Panc1 (cell line): ENCODE measurements around the gene PSG6.
"Not testable (repeated sequence)": the region's sequence is repeated elsewhere in the genome, so short reads cannot be mapped to it uniquely, and the experiment has no call there.

Source experiments
- CTCF ChIP-seq: fragments of 450-650 bp; IDR thresholded peaks from 2 replicates; pipeline ENCODE4 v1.5.1; 2017; ENCODE audit warnings: mild to moderate bottlenecking
- POLR2AphosphoS5 ChIP-seq: IDR thresholded peaks from 2 replicates; pipeline ENCODE4 v1.6.1; 2012; ENCODE audit warnings: mild to moderate bottlenecking, low read depth, low read length, moderate library complexity
- REST ChIP-seq, 2 experiments: IDR thresholded peaks; 2 replicates each; pipeline ENCODE4 v1.6.1; 2011 to 2012; ENCODE audit warnings: low read depth in 2 of 2, control low read depth in 1 of 2, low read length in 1 of 2, mild to moderate bottlenecking in 1 of 2, moderate library complexity in 1 of 2; ENCODE audit not compliant: insufficient read depth in 1 of 2
- SIN3A ChIP-seq: IDR thresholded peaks from 2 replicates; pipeline ENCODE4 v1.6.1; 2012; ENCODE audit warnings: low read depth, mild to moderate bottlenecking, low read length, moderate library complexity, borderline replicate concordance; ENCODE audit not compliant: insufficient read depth
- TCF7L2 ChIP-seq: IDR thresholded peaks from 2 replicates; pipeline ENCODE4 v1.6.1; 2011; ENCODE audit warnings: mild to moderate bottlenecking, low read depth, low read length, inconsistent platforms

- TF ChIP-seq CTCF; REST (IDR thresholded peaks at IDR 0.05; ENCODE audit: insufficient read depth in 1 of 2, low read depth in 2 of 2, low read length in 1 of 2); POLR2AphosphoS5; TCF7L2; SIN3A: not testable (repeated sequence)
Measured at GRCh38 chr19:42874901-42875813, 42.5 kb downstream of the PSG6 start.
